ENCODE data around the gene IL1RL2. TPM values are rescaled to one million over a fixed set of nuclear protein-coding genes. Genes with fewer than 3 reads are reported as not detected.

The IL1RL2 gene
- total RNA-seq, 4 donors from 2014 or later, result 12.7 to 21.9 (median 18.5) TPM

- WGBS, 2 donors, result 57 to 64% methylated on average over 15 of the region's 15 CpGs
- TF ChIP-seq, protein P1, sequence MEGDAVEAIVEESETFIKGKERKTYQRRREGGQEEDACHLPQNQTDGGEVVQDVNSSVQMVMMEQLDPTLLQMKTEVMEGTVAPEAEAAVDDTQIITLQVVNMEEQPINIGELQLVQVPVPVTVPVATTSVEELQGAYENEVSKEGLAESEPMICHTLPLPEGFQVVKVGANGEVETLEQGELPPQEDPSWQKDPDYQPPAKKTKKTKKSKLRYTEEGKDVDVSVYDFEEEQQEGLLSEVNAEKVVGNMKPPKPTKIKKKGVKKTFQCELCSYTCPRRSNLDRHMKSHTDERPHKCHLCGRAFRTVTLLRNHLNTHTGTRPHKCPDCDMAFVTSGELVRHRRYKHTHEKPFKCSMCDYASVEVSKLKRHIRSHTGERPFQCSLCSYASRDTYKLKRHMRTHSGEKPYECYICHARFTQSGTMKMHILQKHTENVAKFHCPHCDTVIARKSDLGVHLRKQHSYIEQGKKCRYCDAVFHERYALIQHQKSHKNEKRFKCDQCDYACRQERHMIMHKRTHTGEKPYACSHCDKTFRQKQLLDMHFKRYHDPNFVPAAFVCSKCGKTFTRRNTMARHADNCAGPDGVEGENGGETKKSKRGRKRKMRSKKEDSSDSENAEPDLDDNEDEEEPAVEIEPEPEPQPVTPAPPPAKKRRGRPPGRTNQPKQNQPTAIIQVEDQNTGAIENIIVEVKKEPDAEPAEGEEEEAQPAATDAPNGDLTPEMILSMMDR (IDR thresholded peaks at IDR 0.05), result no peak
- no peak for TF ChIP-seq POLR2A (IDR thresholded peaks at IDR 0.05)
- H3K4me3 ChIP-seq (ENCODE audit: low read depth, poor library complexity, severe bottlenecking), result no peak overlapping the region
- intact Hi-C loops (cut with DNase I; ENCODE audit: low total_unique reads), result no loop called here
- DNase-seq (ENCODE audit: low spot score in 2 of 2), result peak in 1 of 2 donors; percentile 27
These were observed 45.5 kb upstream of the IL1RL2 start for GRCh38 chr2:102141011-102141943.

- peak; percentile 75 to 95 for DNase-seq (ENCODE audit: low spot score in 2 of 2)
- intact Hi-C loops (cut with DNase I; ENCODE audit: low total_unique reads), result no loop called here
These were observed 44.6 kb upstream of the IL1RL2 start, which contains the start of gene IL1R1 for GRCh38 chr2:102141970-102142828. Gene IL1R1 (plus strand): TSS chr2:102142746. CDS start chr2:102157725, 14,979 bp downstream.

DNA sequence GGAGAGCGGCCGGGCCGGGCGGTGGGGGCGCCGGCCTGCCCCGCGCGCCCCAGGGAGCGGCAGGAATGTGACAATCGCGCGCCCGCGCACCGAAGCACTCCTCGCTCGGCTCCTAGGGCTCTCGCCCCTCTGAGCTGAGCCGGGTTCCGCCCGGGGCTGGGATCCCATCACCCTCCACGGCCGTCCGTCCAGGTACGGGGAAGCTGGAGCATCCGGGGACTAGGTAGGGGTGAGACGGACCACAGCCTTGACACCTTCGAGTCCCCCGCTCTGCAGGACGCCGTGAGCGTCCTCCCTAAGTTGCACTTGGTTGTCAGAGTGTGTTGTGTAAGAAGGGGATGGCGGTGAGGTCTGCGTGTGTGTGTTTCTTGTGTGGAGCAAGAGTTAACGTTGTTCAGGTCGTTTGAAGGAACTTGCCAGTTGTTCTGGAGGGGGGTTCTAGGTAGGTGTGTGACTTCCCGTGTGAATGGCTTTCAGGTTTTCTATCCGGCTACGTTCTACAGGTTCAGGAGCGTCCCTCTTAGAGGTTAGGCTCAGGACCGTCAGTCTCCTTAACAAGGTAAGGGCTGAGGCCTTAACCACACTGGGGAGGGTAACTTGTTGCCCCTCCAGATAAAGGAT, 43.9 kb upstream of the IL1RL2 start:
- WGBS, 2 donors, result 3 to 5% methylated on average over 23 to 39 of the region's 42 CpGs
- intact Hi-C loops (cut with DNase I; ENCODE audit: low total_unique reads), result no loop called here
- TF ChIP-seq POLR2A (IDR thresholded peaks at IDR 0.05), result no peak
- TF ChIP-seq, protein P1 (IDR thresholded peaks at IDR 0.05), result no peak
- peak overlapping the region; percentile 88 for H3K4me3 ChIP-seq (ENCODE audit: low read depth, poor library complexity, severe bottlenecking)
- DNase-seq (ENCODE audit: low spot score in 2 of 2), result peak in 1 of 2 donors; percentile 31

More at GRCh38 chr2:102141970-102142828, 44.6 kb upstream of the IL1RL2 start, which contains the start of gene IL1R1:
- peak within 1 kb of the TSS; percentile 88 for H3K4me3 ChIP-seq (ENCODE audit: low read depth, poor library complexity, severe bottlenecking)
- peak in 1 of 2 donors; percentile 77 for TF ChIP-seq POLR2A (IDR thresholded peaks at IDR 0.05)
- TF ChIP-seq, protein P1 (IDR thresholded peaks at IDR 0.05), result no peak
- WGBS, 2 donors, result 6 to 20% methylated on average over 20 to 62 of the region's 65 CpGs

DNA sequence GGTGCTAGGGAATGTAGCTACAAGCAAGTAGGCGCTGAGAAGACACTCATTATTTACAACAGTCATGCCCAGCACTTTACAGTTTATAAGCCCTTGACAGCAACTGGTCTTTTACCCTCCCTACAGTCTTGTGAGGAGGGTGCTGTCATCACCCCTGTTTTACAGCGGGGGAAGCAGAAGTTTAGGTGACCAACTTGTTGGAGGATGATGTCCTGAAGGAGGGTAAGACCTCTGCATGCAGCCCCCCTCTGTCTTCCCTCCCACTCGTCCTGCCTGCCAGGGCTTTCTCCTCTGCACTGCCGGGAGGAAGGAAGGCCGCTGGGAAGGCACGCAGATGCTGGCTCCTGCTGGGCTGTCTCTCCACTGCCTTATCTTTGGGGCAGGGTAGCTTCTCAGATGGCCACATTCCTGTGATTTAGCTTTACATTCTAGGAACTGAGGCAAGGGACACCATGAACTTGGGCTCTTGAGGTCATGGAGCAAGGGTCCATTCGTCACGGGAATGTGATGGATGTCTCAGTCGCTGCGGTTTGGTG, 43.3 kb upstream of the IL1RL2 start:
- TF ChIP-seq POLR2A (IDR thresholded peaks at IDR 0.05), result no peak
- 24 to 25% methylated on average over 10 of the region's 10 CpGs for WGBS, 2 donors
- H3K4me3 ChIP-seq (ENCODE audit: low read depth, poor library complexity, severe bottlenecking), result peak overlapping the region; percentile 88
- peak in 1 of 2 donors; percentile 21 for DNase-seq (ENCODE audit: low spot score in 2 of 2)
- intact Hi-C loops (cut with DNase I; ENCODE audit: low total_unique reads), result no loop called here

- H3K4me3 ChIP-seq (ENCODE audit: low read depth, poor library complexity, severe bottlenecking), result no peak overlapping the region
- DNase-seq (ENCODE audit: low spot score in 2 of 2), result peak in 1 of 2 donors; percentile 34
- intact Hi-C loops (cut with DNase I; ENCODE audit: low total_unique reads), result no loop called here
- WGBS, 2 donors, result 32% methylated on average over 4 of the region's 4 CpGs
- TF ChIP-seq, protein P1 (IDR thresholded peaks at IDR 0.05), result no peak
- TF ChIP-seq POLR2A (IDR thresholded peaks at IDR 0.05), result no peak
These were observed 42.7 kb upstream of the IL1RL2 start for GRCh38 chr2:102144128-102144527.

All from lower leg skin (tissue), 4 donors.